ENCODE results near the gene PLD1.
"Not testable (repeated sequence)": the region's sequence is repeated elsewhere in the genome, so short reads cannot be mapped to it uniquely, and the experiment has no call there.

DNA sequence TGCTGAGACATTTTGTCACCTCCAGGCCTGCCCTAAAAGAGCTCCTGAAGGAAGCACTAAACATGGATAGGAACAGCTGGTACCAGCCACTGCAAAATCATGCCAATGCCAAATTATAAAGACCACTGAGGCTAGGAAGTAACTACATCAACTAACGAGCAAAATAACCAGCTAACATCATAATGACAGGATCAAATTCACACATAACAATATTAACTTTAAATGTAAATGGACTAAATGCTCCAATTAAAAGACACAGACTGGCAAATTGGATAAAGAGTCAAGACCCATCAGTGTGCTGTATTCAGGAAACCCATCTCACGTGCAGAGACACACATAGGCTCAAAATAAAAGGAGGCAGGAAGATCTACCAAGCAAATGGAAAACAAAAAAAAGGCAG lies 183.5 kb downstream of the PLD1 start:
- TF ChIP-seq BCL11A (tag by site-specific recombination; IDR thresholded peaks at IDR 0.05; ENCODE audit: low read depth); ZNF302 (tag by site-specific recombination; IDR thresholded peaks at IDR 0.05; ENCODE audit: low read depth); ZNF132 (tag by site-specific recombination; IDR thresholded peaks at IDR 0.05; ENCODE audit: borderline replicate concordance); ZNF449 (tag by site-specific recombination; IDR thresholded peaks at IDR 0.05); KLF10 (tag by site-specific recombination; IDR thresholded peaks at IDR 0.05); REST (tag by site-specific recombination; IDR thresholded peaks at IDR 0.05); ZSCAN18 (tag by site-specific recombination; IDR thresholded peaks at IDR 0.05); ZFP37 (tag by site-specific recombination; IDR thresholded peaks at IDR 0.05): not testable (repeated sequence)
- TF ChIP-seq, protein P1, sequence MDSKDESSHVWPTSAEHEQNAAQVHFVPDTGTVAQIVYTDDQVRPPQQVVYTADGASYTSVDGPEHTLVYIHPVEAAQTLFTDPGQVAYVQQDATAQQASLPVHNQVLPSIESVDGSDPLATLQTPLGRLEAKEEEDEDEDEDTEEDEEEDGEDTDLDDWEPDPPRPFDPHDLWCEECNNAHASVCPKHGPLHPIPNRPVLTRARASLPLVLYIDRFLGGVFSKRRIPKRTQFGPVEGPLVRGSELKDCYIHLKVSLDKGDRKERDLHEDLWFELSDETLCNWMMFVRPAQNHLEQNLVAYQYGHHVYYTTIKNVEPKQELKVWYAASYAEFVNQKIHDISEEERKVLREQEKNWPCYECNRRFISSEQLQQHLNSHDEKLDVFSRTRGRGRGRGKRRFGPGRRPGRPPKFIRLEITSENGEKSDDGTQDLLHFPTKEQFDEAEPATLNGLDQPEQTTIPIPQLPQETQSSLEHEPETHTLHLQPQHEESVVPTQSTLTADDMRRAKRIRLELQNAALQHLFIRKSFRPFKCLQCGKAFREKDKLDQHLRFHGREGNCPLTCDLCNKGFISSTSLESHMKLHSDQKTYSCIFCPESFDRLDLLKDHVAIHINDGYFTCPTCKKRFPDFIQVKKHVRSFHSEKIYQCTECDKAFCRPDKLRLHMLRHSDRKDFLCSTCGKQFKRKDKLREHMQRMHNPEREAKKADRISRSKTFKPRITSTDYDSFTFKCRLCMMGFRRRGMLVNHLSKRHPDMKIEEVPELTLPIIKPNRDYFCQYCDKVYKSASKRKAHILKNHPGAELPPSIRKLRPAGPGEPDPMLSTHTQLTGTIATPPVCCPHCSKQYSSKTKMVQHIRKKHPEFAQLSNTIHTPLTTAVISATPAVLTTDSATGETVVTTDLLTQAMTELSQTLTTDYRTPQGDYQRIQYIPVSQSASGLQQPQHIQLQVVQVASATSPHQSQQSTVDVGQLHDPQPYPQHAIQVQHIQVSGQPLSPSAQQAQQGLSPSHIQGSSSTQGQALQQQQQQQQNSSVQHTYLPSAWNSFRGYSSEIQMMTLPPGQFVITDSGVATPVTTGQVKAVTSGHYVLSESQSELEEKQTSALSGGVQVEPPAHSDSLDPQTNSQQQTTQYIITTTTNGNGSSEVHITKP (tag by site-specific recombination; IDR thresholded peaks at IDR 0.05) = not testable (repeated sequence)
- TF ChIP-seq, protein P2, sequence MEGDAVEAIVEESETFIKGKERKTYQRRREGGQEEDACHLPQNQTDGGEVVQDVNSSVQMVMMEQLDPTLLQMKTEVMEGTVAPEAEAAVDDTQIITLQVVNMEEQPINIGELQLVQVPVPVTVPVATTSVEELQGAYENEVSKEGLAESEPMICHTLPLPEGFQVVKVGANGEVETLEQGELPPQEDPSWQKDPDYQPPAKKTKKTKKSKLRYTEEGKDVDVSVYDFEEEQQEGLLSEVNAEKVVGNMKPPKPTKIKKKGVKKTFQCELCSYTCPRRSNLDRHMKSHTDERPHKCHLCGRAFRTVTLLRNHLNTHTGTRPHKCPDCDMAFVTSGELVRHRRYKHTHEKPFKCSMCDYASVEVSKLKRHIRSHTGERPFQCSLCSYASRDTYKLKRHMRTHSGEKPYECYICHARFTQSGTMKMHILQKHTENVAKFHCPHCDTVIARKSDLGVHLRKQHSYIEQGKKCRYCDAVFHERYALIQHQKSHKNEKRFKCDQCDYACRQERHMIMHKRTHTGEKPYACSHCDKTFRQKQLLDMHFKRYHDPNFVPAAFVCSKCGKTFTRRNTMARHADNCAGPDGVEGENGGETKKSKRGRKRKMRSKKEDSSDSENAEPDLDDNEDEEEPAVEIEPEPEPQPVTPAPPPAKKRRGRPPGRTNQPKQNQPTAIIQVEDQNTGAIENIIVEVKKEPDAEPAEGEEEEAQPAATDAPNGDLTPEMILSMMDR (tag by site-specific recombination; IDR thresholded peaks at IDR 0.05) = not testable (repeated sequence)
- TF ChIP-seq, protein P3, sequence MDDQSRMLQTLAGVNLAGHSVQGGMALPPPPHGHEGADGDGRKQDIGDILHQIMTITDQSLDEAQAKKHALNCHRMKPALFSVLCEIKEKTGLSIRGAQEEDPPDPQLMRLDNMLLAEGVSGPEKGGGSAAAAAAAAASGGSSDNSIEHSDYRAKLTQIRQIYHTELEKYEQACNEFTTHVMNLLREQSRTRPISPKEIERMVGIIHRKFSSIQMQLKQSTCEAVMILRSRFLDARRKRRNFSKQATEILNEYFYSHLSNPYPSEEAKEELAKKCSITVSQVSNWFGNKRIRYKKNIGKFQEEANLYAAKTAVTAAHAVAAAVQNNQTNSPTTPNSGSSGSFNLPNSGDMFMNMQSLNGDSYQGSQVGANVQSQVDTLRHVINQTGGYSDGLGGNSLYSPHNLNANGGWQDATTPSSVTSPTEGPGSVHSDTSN (CRISPR knock-in tag; IDR thresholded peaks at IDR 0.05) = not testable (repeated sequence)
- TF ChIP-seq, protein P4, sequence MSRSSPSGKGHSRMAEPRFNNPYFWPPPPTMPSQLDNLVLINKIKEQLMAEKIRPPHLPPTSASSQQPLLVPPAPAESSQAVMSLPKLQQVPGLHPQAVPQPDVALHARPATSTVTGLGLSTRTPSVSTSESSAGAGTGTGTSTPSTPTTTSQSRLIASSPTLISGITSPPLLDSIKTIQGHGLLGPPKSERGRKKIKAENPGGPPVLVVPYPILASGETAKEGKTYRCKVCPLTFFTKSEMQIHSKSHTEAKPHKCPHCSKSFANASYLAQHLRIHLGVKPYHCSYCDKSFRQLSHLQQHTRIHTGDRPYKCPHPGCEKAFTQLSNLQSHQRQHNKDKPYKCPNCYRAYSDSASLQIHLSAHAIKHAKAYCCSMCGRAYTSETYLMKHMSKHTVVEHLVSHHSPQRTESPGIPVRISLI (tag by site-specific recombination; IDR thresholded peaks at IDR 0.05) = not testable (repeated sequence)

Measured in HEK293 (cell line).